LHCN-M2 (cell line): ENCODE results near the gene PLCG2. TPM values are rescaled to one million over a fixed set of nuclear protein-coding genes. Genes with fewer than 3 reads are reported as not detected.

Source experiments
- DNase-seq: peaks from one replicate; pipeline ENCODE4 v3.0.0-alpha.2; 2012; ENCODE audit warnings: low read depth
- total RNA-seq: library from RNA; depleted of rRNA; stranded (reverse); fragments of >200 nt; gene quantifications from 2 replicates; pipeline ENCODE4 v1.2.3, GENCODE V29; 2014

PLCG2 gene
- total RNA-seq, 1 experiment from 2014 or later, result 0.17 TPM

DNA sequence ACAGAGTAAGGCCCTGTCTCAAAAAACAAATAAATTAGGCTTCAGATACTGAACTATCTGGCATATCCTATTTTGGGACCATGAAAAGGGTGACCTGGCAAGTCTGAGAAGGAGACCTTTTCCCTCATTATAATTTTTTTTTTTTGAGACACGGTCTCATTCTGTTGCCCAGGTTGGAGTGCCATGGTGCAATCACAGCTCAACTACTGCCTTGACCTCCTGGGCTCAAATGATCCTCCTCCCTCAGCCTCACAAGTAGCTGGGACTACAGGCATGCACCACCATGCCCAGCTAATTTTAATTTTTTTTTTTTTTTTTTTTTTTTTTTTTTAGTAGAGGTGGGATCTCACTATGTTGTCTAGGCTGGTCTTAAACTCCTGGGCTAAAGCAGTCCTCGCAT, 37.3 kb downstream of the PLCG2 start:
- DNase-seq, result no peak

DNA sequence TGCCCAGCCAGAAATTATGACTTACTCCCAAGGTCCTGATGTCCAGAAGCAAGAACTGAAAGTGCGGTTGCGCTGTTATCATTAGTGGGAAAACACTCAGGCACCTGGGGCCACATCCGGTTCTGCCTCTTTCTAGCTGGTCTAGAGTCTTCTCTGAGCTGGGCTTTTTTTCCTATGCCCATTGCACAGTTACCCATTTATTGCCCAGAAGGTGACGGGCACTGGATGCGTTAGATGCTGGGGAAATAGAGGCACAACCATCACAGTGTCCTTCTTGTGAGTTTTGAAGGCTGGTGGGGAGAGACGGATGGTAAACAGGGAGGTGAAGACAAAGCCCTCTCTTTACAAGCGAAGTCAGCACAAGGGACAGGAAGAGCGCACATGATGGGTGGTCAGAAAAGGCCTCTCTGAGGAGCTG, 37.7 kb downstream of the PLCG2 start:
- DNase-seq, result no peak

DNA sequence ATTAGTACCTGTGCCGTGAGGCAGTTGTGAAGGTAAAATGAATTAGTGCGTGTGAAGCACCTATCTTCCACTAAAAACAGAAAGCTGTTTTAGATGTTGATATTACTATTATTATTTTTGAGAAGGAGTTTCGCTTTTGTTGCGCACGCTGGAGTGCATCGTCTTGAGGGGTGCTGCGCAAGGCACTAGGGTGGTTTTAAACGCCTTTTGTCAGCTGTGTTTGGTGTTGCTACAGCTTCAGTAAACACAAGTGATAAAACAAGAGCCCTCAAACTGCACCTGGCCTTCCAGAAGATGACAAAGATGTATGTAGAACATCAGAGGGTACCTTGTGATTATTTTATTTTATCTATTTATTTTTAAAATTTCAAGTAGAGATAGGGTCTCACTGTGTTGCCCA, 38.2 kb downstream of the PLCG2 start:
- no peak for DNase-seq

GRCh38 chr16:81817789-81818567, 38.9 kb downstream of the PLCG2 start:
- no peak for DNase-seq

DNA sequence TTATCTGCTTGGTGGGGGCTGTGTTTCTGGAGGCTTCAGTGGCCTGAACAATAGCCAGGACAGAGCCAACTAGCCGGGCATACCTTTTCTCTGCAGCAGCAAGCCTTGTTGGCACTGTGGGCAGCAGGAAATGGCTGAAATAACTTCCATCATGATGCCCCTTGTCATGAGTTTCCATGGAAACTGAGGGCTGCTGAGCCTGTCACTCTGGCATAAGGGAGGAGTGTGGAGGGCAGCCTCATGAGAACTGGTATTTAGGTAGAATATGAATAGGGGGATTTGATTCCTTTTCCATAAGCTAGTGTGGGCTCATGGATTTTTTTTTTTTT, 39.4 kb downstream of the PLCG2 start:
- no peak for DNase-seq

- DNase-seq, result no peak
Measured at GRCh38 chr16:81818905-81819304, 39.8 kb downstream of the PLCG2 start.

DNA sequence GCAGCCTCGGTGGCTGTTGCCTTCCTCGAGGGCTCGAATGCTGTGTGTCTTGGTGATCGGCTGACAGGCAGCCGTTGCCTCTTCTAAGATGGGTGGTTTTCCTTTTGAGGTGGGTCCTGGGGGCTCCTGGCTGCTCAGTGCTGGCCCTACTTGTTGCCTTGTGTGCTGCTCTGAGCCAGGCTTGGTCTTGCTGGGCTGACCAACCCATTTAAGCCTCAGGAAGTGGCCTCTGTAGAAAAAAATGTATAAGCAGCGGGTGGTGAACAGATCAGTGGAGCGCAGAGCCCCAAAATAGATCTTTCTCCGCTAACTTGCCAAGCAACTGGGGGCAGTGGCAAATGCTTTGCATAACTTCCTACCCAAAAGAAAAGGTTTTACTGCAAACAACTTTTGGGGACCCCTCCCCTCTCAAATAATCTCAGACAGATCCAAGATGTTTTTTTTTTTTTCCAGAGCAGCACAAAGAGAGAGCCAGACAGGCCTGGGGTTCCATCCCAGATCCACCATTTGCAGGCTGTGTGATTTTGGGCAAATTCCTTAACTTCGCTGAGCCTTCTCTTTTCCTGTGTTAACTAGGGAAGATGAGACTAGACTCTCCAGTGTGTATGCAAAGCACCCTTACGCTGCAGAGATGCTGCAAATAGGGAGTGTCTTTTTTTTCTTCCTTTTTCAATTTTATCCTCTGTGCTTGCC, 42.5 kb downstream of the PLCG2 start:
- no peak for DNase-seq

GRCh38 chr16:81823111-81823510, 44.0 kb downstream of the PLCG2 start:
- no peak for DNase-seq

- no peak for DNase-seq
Measured at GRCh38 chr16:81823734-81824133, 44.6 kb downstream of the PLCG2 start.

- DNase-seq, result no peak
Measured at GRCh38 chr16:81826523-81826922, 47.4 kb downstream of the PLCG2 start.

DNA sequence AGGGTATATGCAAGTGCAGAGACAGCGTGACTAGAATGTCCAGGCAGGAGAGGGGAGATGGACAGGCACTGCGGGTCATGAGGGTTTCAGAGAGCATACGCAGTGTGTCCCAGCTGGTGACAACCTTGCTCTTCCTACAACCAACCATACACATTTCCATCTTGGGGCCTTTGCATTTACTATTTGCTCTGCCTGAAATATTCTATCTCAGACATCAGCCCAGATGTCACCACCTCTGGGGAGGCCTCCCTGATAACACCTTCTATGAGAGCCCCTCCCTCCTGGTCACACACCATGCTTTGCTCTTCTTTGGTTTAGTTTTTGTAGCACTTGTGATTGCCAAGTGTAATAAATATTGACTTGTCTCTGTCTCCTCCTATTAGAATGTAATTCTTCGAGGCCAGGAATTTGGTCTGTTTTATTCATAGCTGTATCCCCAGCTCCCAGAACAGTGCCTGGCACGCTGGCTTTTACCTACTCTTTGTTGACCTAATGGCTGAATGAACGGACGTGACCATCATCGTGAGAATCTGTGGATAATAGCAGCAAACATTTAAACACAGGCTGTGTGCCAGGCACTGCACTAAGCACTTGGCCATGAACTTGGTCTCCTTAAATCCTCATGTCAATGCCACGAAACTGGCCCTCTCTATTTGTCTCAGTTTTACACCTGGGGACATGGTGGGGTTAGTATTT, 51.9 kb downstream of the PLCG2 start:
- DNase-seq, result no peak

DNA sequence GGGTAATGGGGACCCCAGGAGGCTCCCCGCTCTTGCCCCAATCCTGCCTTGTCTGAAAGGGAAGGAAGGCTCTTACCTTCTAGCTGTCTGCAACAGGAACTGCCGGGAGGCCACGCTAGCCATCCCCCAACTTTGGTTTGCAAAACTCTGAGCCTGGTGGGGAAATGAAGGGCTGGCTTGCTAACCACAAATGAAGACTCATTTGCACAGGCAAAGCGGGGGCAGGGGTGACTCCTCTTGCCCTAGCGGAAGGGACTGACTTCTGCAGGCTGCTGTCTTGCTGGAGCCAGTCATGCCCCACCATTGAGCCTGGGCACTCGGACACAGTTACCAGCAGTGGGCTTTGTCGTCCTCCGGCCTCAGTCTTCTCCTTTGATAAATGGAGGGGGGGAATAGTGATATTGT, 52.6 kb downstream of the PLCG2 start:
- DNase-seq, result no peak

GRCh38 chr16:81832801-81833547, 53.9 kb downstream of the PLCG2 start:
- no peak for DNase-seq

- DNase-seq, result no peak
Measured at GRCh38 chr16:81833751-81834150, 54.7 kb downstream of the PLCG2 start.

DNA sequence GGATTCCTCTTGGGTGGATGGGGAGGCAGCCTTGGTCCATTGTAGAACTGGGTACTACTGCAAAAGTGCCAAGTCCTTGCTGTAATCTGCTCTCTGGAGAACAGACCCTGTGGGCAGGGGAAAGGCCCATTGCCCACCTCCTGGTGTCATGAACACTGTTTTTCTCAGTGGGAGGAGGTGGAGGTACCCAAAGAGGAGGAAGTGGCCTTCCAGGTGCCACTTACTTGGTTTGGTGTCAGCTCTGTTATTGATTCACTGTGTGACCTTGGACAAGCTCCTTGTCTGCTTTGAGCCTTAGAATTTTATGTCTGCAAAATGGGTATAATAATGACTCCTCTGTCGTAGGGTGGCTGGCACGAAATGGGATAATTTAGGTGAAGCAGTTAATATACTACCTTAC, 55.8 kb downstream of the PLCG2 start:
- DNase-seq, result no peak

- DNase-seq, result no peak
Measured at GRCh38 chr16:81836279-81837054, 57.4 kb downstream of the PLCG2 start.

- no peak for DNase-seq
Measured at GRCh38 chr16:81837312-81837751, 58.2 kb downstream of the PLCG2 start.

DNA sequence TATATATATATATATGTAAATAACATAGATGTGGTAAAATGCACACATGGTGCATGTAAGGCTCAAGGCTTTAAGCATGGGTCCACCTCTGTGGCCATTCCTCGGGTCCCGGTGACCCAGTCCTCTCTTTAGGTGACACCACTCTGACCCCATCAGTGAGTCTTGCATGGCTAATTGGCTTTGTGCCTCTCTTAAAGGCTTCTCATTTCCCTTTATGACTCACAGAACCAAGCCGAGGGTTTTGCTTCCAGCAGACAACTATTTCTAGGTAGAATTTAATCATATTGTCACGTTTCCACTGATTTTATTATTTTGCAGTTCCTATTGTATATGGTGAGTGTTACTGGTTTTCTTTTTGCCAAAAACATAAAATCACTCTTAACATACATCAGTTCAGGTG, 59.7 kb downstream of the PLCG2 start:
- DNase-seq, result peak; percentile 10

DNA sequence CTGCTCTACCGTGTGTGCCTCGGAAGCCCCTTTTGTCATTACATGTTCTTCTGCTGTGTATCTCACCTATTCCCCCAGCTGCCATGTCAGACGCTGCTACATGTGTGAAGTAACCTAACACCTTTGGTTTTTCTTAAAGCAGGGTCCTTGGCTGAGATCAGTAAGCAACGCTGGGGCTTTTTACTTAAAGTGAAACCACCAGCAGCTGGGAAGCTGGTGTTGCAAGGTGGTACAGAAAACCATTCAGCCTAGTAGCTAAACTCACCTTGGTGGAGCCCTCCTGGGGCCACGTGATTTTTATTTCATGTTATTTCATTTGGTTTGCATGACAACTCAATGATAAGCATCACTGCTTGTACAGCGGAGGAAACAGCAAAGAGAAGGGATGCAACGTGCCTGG, 62.6 kb downstream of the PLCG2 start:
- DNase-seq, result no peak

DNA sequence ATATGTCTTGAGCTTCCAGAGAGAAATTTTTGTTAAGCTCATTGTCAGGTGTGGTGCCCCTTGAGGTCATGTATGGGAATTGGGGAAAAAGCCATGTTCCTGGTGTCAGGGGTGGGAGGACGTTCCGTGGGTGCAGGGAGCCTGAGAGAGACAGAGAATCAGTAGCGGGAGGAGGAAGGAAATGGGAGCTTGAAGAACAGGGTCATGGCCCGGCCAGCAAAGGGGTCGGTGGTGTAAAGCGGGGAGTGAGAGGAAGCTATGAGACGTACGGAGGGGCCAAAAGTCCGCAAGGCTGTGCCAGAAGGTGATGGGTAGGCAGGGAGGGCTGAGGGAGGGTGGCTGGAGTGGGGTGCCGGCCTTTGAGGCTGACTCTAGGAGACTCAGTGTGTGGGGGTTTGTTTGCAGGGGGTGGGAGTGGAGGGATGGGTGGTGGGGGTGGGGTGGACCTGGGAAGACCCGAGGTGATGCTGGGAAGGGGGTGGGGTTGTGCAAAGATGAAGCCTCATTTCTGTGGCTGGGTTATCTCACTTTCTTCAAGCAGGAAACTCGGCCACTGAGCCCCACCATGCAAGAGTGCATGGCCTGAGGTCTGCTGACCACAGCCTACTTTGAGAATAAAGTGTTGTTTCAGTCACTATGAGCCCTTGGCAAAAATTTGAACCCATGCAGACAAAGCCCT, 63.6 kb downstream of the PLCG2 start:
- no peak for DNase-seq

DNA sequence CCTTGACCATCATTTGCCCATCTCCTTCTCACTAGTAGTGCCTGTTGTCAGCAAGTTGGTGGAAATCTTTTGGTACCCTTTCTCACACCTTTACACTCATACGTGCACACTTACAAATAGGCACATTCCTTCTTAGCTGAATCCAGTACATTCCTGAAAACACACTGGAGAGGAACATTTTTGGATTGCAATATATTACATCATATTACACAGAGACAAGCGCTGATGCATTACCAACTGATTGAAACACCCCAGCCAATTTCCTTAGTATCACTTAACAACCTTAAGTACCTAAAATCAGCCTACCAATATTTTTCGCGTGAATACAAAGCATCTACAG, 64.1 kb downstream of the PLCG2 start:
- no peak for DNase-seq
